Measurements from ENCODE around the gene HABP4.

Gene HABP4, protein sequence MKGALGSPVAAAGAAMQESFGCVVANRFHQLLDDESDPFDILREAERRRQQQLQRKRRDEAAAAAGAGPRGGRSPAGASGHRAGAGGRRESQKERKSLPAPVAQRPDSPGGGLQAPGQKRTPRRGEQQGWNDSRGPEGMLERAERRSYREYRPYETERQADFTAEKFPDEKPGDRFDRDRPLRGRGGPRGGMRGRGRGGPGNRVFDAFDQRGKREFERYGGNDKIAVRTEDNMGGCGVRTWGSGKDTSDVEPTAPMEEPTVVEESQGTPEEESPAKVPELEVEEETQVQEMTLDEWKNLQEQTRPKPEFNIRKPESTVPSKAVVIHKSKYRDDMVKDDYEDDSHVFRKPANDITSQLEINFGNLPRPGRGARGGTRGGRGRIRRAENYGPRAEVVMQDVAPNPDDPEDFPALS

GRCh38 chr9:96449845-96450612, at the start of gene HABP4:
Gene HABP4, plus strand, starts transcription at chr9:96450169. Its CDS starts 111 bp downstream, at chr9:96450280.
- DNase-seq, result peak; percentile 92

- no peak for DNase-seq
Observed at GRCh38 chr9:96408409-96409280, 41.3 kb upstream of the HABP4 start.

GRCh38 chr9:96411129-96411838, 38.7 kb upstream of the HABP4 start:
- no peak for DNase-seq

- no peak for DNase-seq
Observed at GRCh38 chr9:96412174-96412913, 37.6 kb upstream of the HABP4 start.

DNA sequence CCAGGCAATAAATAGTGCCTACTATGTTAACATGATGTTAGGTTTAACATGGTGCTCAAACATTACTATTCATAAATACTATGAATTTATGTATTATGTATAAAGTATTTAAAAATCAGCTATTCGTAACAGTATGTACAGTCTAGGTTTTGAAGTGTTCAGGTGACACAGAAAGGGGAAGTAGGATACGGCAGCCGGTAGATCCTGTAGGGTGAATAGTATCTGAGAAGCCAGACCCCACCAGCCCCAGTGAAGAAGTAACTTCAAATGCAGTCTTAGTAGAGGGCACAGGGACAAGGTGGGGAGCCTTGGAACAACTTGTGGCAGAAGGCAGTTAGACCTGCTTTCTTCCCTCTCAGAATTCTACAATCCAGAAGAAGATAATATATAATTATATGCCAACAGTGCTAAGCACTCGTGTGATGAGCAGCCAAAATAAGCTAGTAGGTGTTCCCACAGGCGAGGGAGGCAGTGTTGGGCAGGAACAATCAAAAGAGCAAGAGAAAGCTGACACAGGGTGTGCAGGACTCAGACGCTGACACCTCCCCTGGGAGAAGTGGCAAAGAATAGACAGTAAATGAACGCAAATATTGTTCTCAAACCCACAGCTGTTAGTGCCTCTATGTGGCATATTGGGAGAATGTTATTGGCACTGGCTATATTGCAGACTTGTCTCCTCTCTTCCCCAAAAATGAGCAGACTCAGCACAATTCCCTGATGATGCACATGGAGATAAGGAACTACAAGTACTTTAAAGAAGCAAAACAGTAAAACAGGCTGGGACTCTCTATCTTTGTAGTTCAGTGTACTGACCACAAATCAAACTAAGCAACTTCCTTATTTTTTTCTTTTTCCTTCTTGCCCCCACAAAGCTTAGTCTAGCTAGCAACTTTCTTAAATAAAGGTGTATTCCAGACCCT, 36.4 kb upstream of the HABP4 start:
- DNase-seq, result peak; percentile 33

GRCh38 chr9:96417051-96417586, 32.9 kb upstream of the HABP4 start:
- peak; percentile 88 for DNase-seq

GRCh38 chr9:96417661-96418082, 32.3 kb upstream of the HABP4 start:
- peak; percentile 19 for DNase-seq

DNA sequence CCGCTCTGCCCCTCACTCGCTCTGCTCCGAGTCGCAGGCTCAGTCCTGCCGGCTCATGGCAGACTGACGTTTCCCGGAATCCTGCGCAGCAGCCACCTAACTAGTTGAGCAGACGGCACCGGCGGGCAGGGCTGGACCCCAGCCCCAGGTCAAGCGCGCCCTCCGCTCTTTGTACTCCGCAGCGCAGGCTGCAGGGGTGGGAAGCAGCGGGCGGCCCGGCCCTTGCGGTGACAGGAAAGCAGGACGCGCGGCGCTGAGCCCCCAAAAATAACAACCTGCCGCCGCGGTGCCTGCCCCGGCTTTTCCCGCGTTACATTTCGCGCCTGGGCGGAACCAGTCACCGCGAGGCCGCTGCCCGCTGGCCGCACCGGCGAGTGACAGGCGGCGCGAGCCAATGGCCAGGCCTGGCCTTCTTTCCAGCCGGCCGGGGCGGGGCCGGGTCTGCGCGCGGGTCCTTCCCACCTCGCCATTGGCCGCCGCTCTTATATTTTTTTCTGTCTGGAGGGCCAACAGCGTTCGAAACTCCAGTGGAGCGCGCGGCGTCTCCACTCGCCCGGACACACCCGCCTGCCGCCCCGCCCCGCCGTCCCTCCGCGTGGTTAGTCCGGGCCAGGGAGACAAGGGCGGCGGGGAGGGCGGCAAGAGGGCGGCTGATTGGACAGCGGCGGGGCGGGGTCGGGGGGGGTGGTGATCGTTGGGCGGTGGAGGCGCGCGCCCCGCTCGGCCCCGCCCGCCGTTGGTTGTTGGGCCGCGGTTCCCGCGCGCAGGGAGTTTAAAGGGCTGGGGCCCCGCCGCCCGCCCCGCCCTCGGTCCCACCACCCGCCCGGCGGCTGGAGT, 31.7 kb upstream of the HABP4 start, which contains the start of gene ZNF367:
Gene ZNF367 (minus strand): TSS at position 288 of the 837 bp plus-strand sequence. CDS start 338 bp downstream, outside the sequence.
- DNase-seq, result peak; percentile 96

DNA sequence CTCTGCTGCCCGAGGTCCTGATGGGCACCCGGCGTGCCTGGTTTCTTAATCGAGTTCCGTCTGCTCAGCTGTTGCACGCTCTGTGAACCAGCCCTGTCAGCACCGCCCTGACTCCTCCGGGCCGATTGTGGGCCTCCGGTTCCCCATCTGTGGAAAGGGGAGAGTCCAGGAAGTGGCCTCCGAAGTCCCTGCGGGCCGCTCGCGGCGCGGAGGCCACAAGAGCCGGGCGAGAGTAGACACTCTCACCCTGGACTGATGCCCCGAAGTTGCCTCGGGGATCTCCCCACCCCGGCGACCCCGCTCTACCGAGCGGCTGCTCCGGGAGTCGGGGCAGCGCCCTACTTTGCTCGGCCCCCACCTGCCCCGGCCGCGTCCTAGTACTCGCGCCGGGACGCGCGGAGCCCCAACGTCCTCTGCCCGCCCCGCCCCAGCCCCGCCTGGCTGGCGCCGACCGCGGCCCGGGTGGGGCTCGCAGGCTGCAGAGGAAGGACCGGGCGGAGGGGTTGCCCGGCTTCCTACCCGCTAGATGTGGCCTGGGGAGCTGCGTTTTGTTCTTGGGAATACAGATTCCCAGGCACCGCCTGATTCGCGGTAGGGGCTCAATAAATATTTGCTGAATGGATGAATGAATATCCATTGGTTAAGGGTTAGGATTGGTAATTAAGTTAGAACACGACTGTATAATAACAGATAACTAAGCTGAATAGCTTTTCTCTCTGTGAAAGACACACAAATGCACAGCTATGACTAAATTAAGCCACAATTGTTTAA, 30.9 kb upstream of the HABP4 start:
- DNase-seq, result peak; percentile 55

GRCh38 chr9:96419691-96419969, 30.3 kb upstream of the HABP4 start:
- no peak for DNase-seq

DNA sequence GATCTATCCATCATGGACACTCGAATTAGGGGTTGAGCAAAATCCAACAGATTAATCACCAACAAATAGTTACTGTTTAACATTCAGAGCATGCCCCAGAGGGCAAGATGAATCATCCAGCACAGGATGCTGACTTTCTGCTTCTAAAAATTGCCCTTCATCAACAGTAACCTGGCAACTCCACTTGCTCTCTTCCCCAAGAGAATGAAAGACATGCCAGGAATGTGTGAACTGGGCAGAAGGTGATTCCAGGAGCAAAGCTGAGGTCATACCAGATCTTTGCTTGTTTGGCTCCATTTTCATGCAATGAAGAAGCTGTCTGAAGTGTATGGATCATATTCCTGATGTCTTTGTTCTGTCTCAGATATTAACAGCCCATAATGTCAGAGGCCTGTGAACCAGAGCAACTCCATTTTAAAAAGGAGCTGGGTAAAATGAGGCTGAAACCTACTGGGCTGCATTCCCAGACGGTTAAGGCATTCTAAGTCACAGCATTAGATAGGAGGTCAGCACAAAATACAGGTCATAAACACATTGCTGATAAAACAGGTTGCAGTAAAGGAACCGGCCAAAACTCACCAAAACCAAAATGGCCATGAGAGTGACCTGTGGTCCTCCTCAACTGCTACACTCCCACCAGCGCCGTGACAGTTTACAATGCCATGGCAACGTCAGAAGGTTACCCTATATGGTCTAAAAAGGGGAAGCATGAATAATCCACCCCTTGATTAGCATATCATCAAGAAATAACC, 29.3 kb upstream of the HABP4 start:
- peak; percentile 63 for DNase-seq

DNA sequence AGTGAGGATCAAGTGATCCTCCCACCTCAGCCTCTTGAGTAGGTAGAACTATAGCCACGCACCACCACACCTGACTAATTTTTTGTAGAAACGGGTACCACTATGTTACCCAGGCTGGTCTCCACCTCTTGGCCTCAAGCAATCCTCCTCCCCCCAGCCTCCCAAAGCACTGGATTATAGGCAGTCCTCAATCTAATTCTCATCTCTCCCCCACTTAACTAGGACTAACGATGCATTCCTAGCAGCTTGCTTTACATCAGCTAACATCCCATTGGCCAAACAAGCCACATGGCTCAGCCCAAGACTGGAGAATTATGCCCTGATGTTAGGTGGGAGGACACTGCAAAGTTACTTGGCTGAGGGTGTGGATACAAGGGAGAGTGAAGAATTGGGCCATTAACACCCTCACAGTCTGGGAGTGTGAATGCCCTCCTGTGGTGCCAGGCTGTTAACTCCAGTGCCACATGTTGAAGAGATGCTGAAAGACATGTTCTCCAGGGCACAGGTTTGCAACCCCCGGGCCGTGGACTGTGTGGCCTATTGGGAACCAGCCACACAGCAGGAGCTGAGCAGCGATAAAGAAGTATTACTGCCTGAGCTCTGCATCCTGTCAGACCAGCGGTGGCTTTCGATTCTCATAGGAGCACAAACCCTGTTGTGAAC, 26.5 kb upstream of the HABP4 start:
- no peak for DNase-seq

DNA sequence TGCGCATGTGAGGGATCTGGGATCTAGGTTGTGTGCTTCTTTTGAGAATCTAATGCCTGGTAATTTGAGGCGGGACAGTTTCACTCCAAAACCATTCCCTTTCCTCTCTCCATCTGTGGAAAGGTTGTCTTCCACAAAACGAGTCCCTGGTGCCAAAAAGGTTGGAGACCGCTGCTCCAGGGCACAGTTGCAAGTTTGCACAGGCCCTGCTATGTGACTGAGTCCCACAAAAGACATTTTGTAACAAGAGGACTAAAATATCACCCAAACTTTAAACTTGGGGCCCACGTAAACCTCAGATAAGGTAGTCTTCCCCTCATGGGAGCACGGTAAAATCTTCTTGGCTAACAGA, 26.0 kb upstream of the HABP4 start:
- DNase-seq, result no peak

DNA sequence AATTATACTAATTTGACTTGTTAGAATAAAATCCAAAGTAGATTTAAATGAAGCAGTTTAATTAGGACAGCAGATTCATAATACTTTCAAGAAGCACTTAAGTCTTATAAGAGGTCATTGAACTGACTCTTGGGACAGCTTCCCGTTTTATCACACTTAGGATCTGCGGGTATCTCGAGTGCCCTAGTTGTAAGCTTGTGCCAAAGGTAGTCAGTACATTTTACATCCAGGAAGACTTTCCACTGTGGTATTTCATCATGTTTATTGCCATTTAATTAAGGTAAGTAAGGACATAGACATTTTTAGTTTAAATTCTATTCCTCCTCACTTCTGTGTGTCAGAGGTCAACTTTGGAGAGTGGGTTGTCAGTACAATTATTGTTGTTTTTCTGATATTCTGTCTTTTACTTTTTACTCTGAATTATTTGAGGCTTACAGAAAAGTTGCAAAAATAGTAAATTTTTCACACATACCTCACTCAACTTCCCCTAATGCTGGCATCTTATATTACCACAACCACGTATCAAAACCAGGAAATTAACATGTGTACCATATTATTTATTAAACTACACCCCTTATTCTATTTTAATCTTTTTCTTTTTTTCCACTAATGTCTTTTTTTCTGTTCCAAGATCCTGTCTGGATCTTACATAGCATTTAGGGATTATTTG, 24.3 kb upstream of the HABP4 start:
- peak; percentile 38 for DNase-seq

DNA sequence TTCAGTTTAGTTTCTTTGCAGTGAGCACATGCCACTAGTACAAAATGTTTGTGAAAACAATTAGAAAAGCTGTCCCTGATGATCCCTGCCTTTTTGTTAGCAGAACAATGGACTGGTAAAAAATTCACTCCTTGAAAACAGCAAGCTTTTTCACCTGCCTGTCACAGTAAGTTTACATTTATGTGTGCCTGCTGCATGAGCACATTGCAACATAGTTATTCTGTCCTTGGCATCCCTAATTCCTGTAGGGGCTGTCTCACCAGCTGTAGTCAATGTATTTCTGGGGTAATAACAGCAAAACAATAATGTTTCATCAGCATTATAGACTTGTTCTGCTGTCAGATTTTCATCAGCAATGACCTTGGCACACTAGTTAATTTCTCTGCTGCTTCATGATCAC, 20.2 kb upstream of the HABP4 start:
- DNase-seq, result no peak

DNA sequence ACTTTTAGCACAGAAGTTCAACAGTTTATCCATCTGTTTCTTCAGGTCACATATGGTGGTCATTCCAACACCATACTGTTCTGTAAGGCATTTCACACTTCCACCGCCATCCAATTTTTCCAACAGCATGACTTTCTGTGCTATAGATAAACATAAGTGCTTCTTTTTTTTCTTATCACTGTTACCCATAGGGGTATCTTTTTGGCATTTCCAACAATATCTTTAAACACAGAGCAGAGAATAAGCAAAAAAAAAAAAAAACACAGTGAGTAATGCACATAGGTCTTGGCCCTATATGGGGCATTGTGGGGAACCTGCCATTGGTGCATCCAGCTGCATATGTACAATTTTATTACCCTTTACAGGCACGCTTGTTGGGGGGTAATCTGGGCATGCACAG, 19.6 kb upstream of the HABP4 start:
- DNase-seq, result no peak

DNA sequence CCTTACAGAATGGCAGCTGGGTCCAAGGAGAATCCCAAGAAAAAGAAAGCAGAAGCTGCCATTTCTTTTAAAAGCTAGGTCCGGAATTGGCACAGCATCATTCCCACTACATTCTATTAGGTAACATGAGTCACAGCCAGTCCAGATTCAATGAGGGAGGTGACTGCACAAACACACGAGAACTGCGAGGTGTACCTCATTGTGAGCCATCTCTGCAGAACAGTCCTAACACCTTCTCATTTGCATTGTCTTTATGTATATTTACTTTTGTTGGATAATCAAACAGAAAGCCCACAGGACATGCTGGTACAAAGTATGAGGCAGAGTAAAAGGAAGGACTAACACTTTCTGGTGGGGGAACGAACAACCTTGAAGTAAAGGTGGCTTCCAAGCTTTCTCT, 14.6 kb upstream of the HABP4 start:
- no peak for DNase-seq
